Hepatocyte (in vitro differentiated cells): ENCODE results near the gene KLHL18.

ENCODE experiments used
- CTCF ChIP-seq: fragments of 200-600 bp; sonication (generic); IDR thresholded peaks from 2 replicates; pipeline ENCODE4 v1.5.1; 2016; ENCODE audit warnings: antibody characterized with exemption, mild to moderate bottlenecking; ENCODE audit not compliant: poor library complexity
- EZH2 ChIP-seq: fragments of 200-600 bp; sonication (generic); IDR thresholded peaks from 2 replicates; pipeline ENCODE4 v1.6.1; 2016; ENCODE audit warnings: antibody characterized with exemption, mild to moderate bottlenecking, borderline replicate concordance

GRCh38 chr3:47378869-47379268 is 96.1 kb downstream of the KLHL18 start:
- TF ChIP-seq CTCF (no peak), EZH2 (no peak)
